CD4-positive, alpha-beta T cell treated with Interleukin-12 subunit alpha and Interleukin-12 subunit beta, for 1 hour (primary cell): ENCODE results near the gene POTEF.
"Not testable (repeated sequence)": the region's sequence is repeated elsewhere in the genome, so short reads cannot be mapped to it uniquely, and the experiment has no call there.

Experiments used
- DNase-seq: peaks from one replicate; pipeline ENCODE4 v3.0.0-alpha.2; 2020

The POTEF gene

GRCh38 chr2:130127726-130128125, 1.3 kb downstream of the POTEF start:
- DNase-seq: not testable (repeated sequence)

GRCh38 chr2:130120924-130121323, 8.1 kb downstream of the POTEF start:
- DNase-seq: not testable (repeated sequence)

GRCh38 chr2:130102597-130103363, 26.2 kb downstream of the POTEF start:
- DNase-seq: not testable (repeated sequence)

GRCh38 chr2:130062645-130063044, 66.4 kb downstream of the POTEF start:
- not testable (repeated sequence) for DNase-seq

- DNase-seq: not testable (repeated sequence)
Measured at GRCh38 chr2:130059982-130060381, 69.0 kb downstream of the POTEF start.

GRCh38 chr2:130056336-130056735, 72.7 kb downstream of the POTEF start:
- not testable (repeated sequence) for DNase-seq

- DNase-seq: not testable (repeated sequence)
Measured at GRCh38 chr2:130053217-130053911, 75.7 kb downstream of the POTEF start.

- not testable (repeated sequence) for DNase-seq
Measured at GRCh38 chr2:130052376-130052775, 76.6 kb downstream of the POTEF start.

GRCh38 chr2:130048422-130048821, 80.6 kb downstream of the POTEF start:
- not testable (repeated sequence) for DNase-seq

GRCh38 chr2:130038265-130038603, 90.8 kb downstream of the POTEF start:
- DNase-seq: not testable (repeated sequence)

GRCh38 chr2:130025931-130026330, 103.1 kb downstream of the POTEF start:
- not testable (repeated sequence) for DNase-seq
